ENCODE data around the gene ZNF132.

ZNF132 gene

DNA sequence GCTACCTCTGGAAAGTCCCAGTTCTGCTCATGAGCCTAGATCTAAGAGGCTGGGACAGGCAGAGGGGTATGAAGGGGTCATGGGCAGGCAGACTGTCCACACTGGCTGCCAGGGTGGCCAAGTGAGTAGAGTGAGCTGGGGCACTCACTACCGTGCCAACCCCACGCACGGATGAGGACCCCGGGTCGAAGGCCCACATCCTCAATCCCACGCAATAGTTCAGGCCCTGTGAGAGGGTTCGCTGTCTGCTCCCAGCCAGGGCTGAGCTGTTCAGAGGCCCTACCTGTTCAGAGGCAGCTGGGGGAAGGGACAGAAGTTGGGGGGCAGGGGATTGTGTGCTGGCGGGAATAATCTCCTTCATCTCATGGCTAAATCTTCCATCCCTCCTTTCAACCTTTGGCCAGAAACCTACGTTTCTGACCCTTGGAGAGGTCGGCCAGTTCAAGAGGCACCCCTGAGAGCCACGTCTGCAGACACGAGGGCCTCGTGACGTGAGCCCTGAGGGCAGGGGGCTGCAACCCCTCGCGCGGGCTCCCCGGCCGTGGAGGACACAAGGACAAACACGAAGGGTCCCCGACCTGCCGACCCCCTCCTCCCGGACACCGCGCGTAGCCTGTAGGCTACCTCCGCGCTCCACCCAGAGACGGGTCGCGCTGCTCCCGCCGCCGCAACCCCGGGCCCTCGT lies 53.9 kb downstream of the ZNF132 start:
- DNase-seq, result no peak

DNA sequence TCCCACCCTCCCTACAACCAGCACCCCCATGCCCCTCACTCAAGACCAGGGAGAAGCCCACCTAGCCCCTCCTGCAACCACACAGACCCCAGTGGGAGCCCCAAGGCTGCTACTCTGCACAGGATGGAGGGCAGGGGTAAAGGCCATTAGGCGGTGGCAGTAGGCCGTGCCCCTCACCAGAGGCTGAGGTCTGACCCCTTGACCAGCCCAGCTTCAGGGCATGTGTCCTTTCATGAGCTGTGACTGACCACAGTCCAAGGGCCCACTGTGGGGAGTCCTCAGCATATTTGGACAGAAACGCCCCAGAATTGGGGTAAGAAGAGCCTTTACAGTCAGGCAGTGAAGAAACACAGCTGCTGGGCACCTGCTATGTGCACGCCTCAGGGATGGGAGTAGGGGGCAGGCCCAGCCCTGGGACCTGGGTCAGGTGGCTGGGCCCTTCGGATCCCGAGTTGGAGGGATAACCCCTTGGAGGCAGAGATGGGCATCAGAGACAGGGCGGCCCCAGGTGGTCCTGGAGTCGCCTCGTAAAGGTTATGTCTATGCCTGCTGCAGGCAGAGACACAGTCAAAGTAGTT lies 54.6 kb downstream of the ZNF132 start:
- no peak for DNase-seq

DNA sequence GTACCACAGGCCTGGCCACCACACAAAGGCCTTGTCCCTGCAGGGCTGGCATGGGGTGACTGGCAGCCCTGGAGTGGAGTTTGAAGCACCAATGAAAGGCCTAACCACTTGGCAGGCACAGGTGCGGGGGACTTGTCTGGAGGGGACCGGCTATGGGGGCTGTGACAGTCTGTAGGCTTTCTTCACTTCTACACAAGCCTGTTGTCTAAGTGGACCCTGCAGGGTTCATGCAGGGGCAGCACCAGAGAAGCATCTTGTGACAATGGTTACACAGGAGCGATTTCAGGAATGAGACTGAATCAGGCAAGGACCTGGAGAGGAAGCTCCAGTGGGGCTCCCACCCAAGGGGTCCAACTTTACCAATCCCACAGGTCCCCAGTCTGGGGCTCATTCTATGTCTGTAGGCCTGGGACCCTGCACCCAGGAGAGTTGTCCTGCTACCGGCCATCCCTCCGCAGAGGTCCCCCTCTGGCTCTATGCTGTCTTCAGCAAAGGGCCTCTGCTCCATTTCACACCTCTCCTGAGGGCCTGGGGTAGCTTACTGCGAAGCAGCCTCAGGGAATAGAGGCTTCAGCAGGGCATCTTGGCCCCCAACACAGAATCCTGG lies 56.9 kb downstream of the ZNF132 start:
- DNase-seq, result no peak
